ENCODE measurements around the gene PARP12. TPM values are rescaled to one million over a fixed set of nuclear protein-coding genes. Genes with fewer than 3 reads are reported as not detected.

The PARP12 gene
- total RNA-seq, 6 experiments from 2014 or later = 15.7 to 33.1 (median 23.3) TPM

DNA sequence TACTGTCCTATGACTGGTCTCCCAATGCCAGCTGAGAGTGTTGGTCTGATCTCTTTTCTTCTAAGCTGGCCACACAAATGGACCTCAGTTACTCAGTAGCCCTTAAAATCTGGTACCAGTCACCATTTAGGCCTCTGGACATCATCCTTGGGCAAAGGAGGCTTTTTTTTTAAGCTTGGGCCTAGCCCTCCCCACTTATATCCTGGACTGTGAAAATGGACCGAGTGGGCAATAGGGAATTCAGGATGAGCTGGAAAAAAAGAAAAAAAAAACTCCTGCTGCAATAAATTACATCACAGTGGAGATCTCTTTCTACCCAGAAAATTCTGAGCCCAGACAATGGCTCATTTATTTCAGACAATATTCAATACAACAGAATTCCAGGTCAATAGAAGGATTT, 68.4 kb downstream of the PARP12 start:
- Histone ChIP-seq H3K27ac (no peak overlapping the region), H3K4me3 (no peak overlapping the region)
- intact Hi-C loops (cut with DNase I) = loop anchor here (10.0 kb wide), 3 partner anchors 210 to 380 kb away; no protein-coding TSS in a partner anchor

DNA sequence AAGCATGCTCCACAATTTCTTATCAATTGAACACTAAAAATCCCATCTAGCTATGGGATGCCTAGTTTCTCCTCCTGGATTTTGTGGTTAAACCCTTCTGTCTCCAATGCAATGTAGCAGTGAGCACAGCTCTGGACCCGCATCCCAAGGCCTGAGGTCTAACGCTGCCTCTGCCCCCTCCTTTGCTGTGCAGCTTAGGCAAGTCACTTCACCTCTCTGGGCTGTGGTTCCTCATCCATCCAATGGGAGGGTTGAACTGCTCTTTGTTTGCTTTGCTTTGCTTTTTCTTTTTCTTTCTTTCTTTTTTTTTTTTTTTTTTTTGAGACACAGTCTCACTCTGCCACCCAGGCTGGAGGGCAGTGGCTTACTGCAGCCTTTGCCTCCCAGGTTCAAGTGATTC, 69.2 kb downstream of the PARP12 start:
- H3K4me3 ChIP-seq = no peak overlapping the region
- H3K36me3 ChIP-seq = no peaks in the 10 kb centered on the region
- 88% methylated on average over 1 of the region's 2 CpGs for WGBS (ENCODE audit: insufficient coverage, low coverage, low lambda C conversion rate, missing lambda C conversion rate)
- no peaks in the 10 kb centered on the region for H3K4me1 ChIP-seq
- no peak for DNase-seq
- H3K27me3 ChIP-seq = no peaks in the 10 kb centered on the region
- TF ChIP-seq POLR2A (IDR thresholded peaks at IDR 0.05) = no peak
- TF ChIP-seq, protein P1, sequence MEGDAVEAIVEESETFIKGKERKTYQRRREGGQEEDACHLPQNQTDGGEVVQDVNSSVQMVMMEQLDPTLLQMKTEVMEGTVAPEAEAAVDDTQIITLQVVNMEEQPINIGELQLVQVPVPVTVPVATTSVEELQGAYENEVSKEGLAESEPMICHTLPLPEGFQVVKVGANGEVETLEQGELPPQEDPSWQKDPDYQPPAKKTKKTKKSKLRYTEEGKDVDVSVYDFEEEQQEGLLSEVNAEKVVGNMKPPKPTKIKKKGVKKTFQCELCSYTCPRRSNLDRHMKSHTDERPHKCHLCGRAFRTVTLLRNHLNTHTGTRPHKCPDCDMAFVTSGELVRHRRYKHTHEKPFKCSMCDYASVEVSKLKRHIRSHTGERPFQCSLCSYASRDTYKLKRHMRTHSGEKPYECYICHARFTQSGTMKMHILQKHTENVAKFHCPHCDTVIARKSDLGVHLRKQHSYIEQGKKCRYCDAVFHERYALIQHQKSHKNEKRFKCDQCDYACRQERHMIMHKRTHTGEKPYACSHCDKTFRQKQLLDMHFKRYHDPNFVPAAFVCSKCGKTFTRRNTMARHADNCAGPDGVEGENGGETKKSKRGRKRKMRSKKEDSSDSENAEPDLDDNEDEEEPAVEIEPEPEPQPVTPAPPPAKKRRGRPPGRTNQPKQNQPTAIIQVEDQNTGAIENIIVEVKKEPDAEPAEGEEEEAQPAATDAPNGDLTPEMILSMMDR (IDR thresholded peaks at IDR 0.05) = no peak
- no peak for ATAC-seq
- no peaks in the 10 kb centered on the region for H3K9me3 ChIP-seq
- no peak overlapping the region for H3K27ac ChIP-seq
- intact Hi-C loops (cut with DNase I) = loop anchor here (10.0 kb wide), 3 partner anchors 209 to 379 kb away; no protein-coding TSS in a partner anchor

More for the DNA sequence above, 68.4 kb downstream of the PARP12 start:
- TF ChIP-seq POLR2A (IDR thresholded peaks at IDR 0.05) = no peak
- TF ChIP-seq, protein P1 (IDR thresholded peaks at IDR 0.05) = no peak
- H3K4me1 ChIP-seq = no peaks in the 10 kb centered on the region
- H3K9me3 ChIP-seq = no peaks in the 10 kb centered on the region
- no peak for DNase-seq
- 88% methylated on average over 1 of the region's 1 CpG for WGBS (ENCODE audit: insufficient coverage, low coverage, low lambda C conversion rate, missing lambda C conversion rate)
- no peaks in the 10 kb centered on the region for H3K36me3 ChIP-seq
- ATAC-seq = no peak
- H3K27me3 ChIP-seq = no peaks in the 10 kb centered on the region

DNA sequence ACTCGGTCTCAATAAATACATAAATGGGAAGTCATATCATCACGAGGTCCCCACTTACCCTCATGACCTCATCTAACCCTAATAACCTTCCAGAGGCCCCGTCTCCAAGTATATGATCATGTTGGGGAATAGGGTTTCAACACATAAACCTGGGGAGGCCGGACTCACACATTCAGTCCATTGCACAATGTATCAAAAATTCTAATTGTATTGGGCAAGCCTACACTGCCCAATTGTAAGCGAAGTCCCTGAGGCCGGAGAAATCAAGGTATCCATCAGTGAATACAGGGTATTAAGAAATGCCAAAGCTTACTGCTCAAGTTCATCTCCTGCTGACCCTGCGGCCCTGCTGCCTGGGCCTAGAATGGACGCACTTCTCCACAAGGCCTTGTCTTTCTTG, 69.6 kb downstream of the PARP12 start:
- no peak for TF ChIP-seq POLR2A (IDR thresholded peaks at IDR 0.05)
- TF ChIP-seq, protein P1 (IDR thresholded peaks at IDR 0.05) = no peak
- no peak for DNase-seq
- Histone ChIP-seq H3K27me3 (no peaks in the 10 kb centered on the region), H3K4me3 (no peak overlapping the region), H3K4me1 (no peaks in the 10 kb centered on the region), H3K36me3 (no peaks in the 10 kb centered on the region), H3K9me3 (no peaks in the 10 kb centered on the region), H3K27ac (no peak overlapping the region)
- intact Hi-C loops (cut with DNase I) = loop anchor here (10.0 kb wide), 3 partner anchors 208 to 378 kb away; no protein-coding TSS in a partner anchor
- no peak for ATAC-seq
- 81% methylated on average over 8 of the region's 8 CpGs for WGBS (ENCODE audit: insufficient coverage, low coverage, low lambda C conversion rate, missing lambda C conversion rate)

DNA sequence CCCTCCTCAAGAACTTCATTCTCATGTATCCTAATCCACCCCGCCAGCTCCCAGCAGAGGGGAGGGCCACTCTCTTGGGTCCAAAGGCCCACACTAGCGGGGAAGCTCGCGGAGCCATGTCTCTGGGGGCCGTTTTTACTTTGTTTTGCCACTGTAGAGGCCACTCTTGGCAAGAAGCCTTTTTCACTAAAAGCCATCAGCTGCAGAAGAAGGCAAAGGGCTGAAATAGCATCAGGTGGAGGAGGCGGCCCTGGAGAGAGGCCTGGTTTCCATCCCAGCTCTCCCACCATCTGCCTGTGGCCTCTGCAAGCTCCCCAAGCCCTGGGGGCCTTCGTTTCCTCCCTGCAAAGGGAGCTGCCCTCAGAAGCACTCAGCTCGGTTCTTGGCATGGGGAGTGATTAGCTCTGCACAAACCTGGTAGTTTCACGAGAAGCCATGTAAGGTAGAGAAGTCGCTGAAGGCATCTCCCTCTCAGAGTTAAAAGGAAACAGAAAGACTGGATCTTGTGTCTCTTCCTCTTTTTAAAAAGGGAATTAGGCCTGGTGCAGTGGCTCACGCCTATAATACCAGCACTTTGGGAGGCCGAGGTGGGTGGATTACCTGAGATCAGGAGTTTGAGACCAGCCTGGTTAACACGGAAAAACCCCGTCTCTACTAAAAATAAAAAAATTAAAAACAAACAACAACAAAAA, 70.3 kb downstream of the PARP12 start:
- Histone ChIP-seq H3K27ac (no peak overlapping the region), H3K36me3 (no peaks in the 10 kb centered on the region), H3K9me3 (no peaks in the 10 kb centered on the region), H3K4me1 (no peaks in the 10 kb centered on the region), H3K4me3 (no peak overlapping the region), H3K27me3 (no peaks in the 10 kb centered on the region)
- ATAC-seq (no peak), DNase-seq (no peak)
- WGBS (ENCODE audit: insufficient coverage, low coverage, low lambda C conversion rate, missing lambda C conversion rate) = 80% methylated on average over 13 of the region's 14 CpGs
- no peak for TF ChIP-seq POLR2A (IDR thresholded peaks at IDR 0.05)
- intact Hi-C loops (cut with DNase I) = loop anchor here (10.0 kb wide), 3 partner anchors 208 to 378 kb away; no protein-coding TSS in a partner anchor

DNA sequence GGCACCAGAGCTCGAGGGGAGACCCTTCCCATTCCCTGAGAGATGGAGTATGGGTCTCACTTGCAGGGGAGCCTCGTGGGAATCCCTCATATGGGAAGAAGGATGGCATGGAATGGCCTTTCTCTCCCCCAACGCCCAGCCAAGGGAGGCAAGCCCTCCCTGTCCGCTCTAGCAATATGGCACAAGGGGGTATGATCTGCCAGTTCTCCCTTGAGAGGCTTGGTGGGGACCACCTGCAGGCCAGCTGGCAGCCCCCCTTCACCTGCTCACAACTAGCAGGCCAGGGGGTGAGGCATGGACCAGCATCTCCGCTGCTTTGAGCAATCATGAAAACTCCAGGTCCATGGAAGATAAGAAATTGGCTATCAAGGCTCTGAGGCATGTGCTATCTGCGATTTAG, 70.8 kb downstream of the PARP12 start:
- intact Hi-C loops (cut with DNase I) = loop anchor here (10.0 kb wide), 3 partner anchors 207 to 377 kb away; no protein-coding TSS in a partner anchor
- 88% methylated on average over 1 of the region's 6 CpGs for WGBS (ENCODE audit: insufficient coverage, low coverage, low lambda C conversion rate, missing lambda C conversion rate)
- DNase-seq = no peak
- no peak overlapping the region for H3K4me3 ChIP-seq
- H3K4me1 ChIP-seq = no peaks in the 10 kb centered on the region
- H3K36me3 ChIP-seq = no peaks in the 10 kb centered on the region
- H3K27ac ChIP-seq = no peak overlapping the region
- no peaks in the 10 kb centered on the region for H3K9me3 ChIP-seq
- ATAC-seq = no peak
- no peak for TF ChIP-seq POLR2A (IDR thresholded peaks at IDR 0.05)
- TF ChIP-seq, protein P1 (IDR thresholded peaks at IDR 0.05) = no peak
- H3K27me3 ChIP-seq = no peaks in the 10 kb centered on the region

Data from right lobe of liver (tissue), 6 donors.